Measurements from ENCODE around the gene EHMT1.
A peak's percentile ranks its signal among the peaks of the same experiment; 100 is the strongest.

Gene EHMT1

GRCh38 chr9:137731216-137731946, 112.6 kb downstream of the EHMT1 start:
- no peak for DNase-seq (ENCODE audit: low spot score)
- no peak for TF ChIP-seq CTCF (IDR thresholded peaks at IDR 0.05; ENCODE audit: extremely low read depth, missing control alignments)

DNA sequence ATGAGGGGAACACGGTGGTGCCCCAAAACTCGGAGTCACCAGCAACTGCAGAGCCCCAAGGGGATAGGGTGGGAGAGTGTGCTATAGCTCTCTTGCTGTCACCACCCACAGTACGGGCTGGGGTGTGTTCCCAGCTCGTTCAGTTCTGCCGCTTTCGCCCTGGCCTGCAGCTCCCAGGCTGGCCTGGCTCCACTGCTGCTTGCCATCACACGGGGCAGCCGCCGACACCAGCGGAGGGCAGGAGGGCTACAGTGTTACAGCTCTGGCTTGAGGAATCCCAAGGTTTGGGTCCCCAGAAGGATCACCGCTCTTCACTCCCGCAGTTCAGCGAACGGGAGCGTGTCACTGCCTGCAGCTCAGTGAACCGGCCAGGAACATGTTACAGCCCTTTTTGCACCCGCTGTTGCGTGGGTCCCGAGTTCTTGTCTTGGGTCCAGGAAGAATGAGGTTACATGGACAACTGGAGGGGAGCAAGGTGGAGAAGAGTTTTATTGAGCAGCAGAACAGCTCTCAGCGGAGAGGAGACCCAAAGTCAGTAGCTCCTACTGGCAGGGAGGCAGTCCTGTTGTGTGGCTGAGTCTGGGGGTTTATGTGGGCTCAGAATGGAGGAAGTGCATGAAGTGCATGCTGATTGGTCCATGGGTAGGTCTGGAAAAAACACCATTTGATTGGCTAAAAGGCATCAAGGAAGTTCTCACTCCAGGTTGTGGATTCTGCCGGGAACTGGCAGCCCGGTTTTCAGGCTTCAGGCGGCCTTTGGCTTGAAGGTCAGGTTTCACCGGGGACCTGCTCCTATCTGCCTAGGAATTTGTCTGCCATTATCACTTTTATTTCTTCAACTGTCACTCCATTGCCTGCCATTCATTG, 113.4 kb downstream of the EHMT1 start:
- no peak for DNase-seq (ENCODE audit: low spot score)

DNA sequence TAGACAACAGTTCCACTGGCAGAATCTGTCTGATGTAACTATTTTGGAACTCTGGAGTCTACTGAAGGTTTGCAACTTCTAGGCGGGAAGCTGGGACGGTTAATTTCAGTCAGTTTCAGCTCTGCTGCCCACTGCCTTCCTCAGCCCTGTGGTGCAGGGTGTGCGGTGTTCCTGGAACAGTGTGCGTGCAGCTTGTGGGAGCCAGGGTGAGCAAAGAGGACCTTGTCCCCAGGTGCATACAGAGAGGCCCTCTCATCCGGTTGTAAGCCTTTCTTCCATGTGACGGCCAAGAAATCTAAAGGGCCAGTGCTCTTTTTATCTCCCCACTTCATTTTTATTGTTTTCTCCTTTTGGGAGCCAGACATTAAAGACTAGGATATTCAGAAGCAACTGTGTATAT, 114.6 kb downstream of the EHMT1 start:
- TF ChIP-seq CTCF (IDR thresholded peaks at IDR 0.05; ENCODE audit: extremely low read depth, missing control alignments): no peak
- no peak for DNase-seq (ENCODE audit: low spot score)

More for the DNA sequence above, 113.4 kb downstream of the EHMT1 start:
- no peak for TF ChIP-seq CTCF (IDR thresholded peaks at IDR 0.05; ENCODE audit: extremely low read depth, missing control alignments)

DNA sequence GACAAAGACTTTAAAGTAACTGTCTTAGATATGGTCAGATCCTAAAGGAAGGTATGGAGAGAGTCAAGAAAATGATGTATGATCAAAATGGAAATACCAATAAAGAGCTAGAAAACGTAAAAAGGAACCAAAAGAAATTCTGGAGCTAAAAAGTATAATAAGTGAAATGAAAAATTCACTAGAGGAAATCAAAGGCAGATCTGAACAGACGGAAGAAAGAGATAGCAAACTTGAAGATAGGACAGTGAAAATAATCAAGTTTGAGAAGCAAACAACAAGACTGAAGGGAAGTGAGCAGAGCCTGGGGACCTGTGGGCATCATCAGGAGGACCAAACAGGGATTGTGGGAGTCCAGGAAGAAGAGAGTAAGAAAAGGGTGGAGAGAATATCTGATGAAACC, 115.4 kb downstream of the EHMT1 start:
- no peak for DNase-seq (ENCODE audit: low spot score)
- no peak for TF ChIP-seq CTCF (IDR thresholded peaks at IDR 0.05; ENCODE audit: extremely low read depth, missing control alignments)

- DNase-seq (ENCODE audit: low spot score): peak; percentile 62
Measured at GRCh38 chr9:137738182-137738696, 119.4 kb downstream of the EHMT1 start.

DNA sequence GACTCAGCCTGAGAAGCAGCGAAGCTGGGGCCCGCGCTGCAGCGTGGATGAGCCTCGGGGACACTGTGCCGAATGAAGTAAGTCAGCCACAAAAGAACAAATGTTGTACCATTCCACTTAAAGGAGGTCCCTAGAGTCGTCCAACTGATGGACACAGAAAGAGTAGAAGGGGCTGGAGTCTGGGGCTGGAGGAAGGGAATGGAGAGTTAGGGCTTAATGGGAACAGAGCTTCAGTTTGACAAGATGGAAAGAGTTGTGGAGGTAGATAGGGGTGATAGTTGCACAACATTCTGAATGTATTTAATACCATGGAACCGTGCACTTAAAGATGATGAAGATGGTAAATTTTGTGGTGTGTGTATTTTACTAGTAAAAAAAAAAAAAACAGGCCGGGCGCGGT, 119.9 kb downstream of the EHMT1 start:
- DNase-seq (ENCODE audit: low spot score): no peak
- TF ChIP-seq CTCF (IDR thresholded peaks at IDR 0.05; ENCODE audit: extremely low read depth, missing control alignments): no peak

DNA sequence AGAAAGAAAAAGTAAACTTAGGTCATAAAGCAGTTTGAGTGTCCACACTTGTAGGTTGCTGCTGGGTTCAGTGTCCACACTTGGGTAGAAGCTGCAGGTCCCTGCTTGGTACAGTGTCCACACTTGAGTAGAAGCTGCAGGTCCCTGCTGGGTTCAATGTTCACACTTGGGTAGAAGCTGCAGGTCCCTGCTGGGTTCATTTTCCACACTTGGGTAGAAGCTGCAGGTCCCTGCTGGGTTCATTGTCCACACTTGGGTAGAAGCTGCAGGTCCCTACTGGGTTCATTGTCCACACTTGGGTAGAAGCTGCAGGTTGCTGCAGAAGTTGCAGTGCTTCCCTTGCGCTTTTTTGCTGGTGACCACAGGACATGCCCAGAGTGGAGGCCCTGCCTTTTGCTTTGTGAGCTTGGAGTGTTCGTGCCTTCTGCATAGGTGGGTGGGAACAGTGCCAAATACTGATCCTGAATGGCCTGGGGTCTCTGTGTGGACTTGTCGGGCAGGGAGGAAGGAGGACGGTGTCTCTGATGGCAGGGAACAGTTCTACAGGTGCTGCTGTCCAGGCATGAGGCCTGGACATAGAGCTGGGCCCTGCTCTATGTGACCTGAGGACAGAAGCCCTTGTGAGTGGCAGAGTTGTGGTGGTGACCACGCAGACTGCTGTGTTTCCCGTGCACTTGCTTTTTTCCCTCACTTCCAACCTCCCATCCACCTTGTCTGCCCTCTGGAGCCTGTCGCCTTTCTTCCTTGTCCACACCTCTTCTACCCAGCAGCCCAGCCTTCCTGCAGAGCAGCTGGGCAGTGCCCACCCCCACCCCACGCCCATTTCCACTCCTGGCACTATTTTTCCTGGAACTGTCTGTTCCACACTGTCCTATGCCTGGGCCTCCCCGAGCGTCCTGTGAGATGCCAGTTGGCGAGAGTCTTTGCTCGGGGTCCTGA, 120.8 kb downstream of the EHMT1 start:
- DNase-seq (ENCODE audit: low spot score): no peak
- no peak for TF ChIP-seq CTCF (IDR thresholded peaks at IDR 0.05; ENCODE audit: extremely low read depth, missing control alignments)
